Measurements from ENCODE around the gene TSPAN4. TPM values are rescaled to one million over a fixed set of nuclear protein-coding genes. Genes with fewer than 3 reads are reported as not detected.

TSPAN4 gene
- total RNA-seq, 1 donor from 2014 or later: 2.3 TPM

DNA sequence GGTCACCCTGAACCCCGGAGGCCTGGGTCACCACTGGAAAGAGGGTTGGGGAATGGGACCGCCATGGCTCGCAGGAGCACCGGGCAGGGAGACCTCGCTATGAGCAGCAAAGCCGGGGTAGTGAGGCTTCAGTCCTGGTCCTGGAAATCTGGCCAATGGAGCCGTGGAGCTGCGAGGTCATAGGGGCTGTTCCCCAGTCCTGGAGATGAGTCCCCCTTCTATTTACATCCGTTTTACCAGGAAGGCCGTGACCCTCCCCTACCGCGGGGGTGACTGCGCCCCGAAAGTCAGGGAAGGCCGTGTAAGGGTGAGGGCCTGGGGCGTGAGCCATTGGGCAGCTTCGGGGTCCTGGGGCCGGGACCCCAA lies 38.1 kb upstream of the TSPAN4 start:
- no peak for ATAC-seq (ENCODE audit: low read depth)
- Mint-ChIP-seq H3K27ac (peak overlapping the region; percentile 71), H3K9me3 (no peaks in the 10 kb centered on the region), H3K4me3 (peak overlapping the region; percentile 68), H3K27me3 (no peaks in the 10 kb centered on the region), H3K36me3 (ENCODE audit: low read depth) (peaks cover 6% of the 10 kb centered on the region), H3K4me1 (peaks cover 24% of the 10 kb centered on the region)
- DNase-seq: no peak
- TF ChIP-seq, protein P1, sequence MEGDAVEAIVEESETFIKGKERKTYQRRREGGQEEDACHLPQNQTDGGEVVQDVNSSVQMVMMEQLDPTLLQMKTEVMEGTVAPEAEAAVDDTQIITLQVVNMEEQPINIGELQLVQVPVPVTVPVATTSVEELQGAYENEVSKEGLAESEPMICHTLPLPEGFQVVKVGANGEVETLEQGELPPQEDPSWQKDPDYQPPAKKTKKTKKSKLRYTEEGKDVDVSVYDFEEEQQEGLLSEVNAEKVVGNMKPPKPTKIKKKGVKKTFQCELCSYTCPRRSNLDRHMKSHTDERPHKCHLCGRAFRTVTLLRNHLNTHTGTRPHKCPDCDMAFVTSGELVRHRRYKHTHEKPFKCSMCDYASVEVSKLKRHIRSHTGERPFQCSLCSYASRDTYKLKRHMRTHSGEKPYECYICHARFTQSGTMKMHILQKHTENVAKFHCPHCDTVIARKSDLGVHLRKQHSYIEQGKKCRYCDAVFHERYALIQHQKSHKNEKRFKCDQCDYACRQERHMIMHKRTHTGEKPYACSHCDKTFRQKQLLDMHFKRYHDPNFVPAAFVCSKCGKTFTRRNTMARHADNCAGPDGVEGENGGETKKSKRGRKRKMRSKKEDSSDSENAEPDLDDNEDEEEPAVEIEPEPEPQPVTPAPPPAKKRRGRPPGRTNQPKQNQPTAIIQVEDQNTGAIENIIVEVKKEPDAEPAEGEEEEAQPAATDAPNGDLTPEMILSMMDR (IDR thresholded peaks at IDR 0.05): no peak
- intact Hi-C loops (cut with micrococcal nuclease): loop anchor here (2.0 kb wide), 1 partner anchor 268 kb away; the partner anchor contains the start of gene LRRC56
- CTCF ChIA-PET: no interaction called here
- POLR2A ChIA-PET: interaction anchor here (1.1 to 2.3 kb wide), 3 partner anchors 15 to 57 kb away, joined by 3 to 9 read pairs (median 5); partner anchors contain the start of genes PNPLA2 and TALDO1

DNA sequence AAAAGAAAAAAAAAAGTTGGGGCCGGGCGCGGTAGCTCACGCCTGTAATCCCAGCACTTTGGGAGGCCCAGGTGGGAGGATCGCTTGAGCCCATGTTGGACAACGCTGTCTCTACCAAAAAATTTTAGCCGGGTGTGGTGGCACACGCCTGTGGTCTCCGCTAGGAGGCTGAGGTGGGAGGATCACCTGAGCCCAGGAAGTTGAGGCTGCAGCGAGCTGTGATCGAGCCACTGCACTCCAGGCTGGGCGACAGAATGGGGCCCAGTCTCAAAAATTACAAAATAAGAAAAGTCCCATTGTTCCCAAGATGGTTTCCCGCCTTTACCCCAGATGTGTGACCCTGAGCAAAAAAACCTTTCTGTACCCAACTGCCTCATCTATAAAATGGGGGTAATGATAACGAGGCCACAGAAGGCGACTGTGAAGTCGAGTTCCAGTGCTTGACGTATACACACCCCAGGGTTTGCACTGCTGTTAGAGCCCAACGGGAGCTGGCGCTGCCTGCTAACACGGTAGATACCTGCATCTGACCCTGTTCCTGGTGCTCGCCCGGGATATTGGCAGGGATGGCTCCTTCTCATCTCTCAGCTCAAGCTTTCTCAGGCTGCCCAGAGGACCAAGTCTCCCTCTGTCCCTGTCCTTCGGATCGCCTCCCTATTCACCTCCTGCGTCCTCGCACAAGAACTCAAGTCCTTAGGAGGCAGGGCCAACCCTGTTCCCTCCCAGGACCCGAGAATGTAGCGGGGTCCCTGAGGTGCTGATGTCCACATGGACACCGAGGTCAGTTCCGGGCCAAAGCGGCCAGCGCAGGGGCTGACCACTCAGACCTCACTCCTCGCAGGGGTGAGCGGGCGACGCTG lies 34.0 kb upstream of the TSPAN4 start:
- ChIA-PET POLR2A (interaction anchor here (0.8 to 4.8 kb wide), 21 partner anchors 9 to 402 kb away, joined by 3 to 87 read pairs (median 4); partner anchors contain the start of genes CEND1, GATD1, IRF7 and LMNTD2), CTCF (no interaction called here)
- intact Hi-C loops (cut with micrococcal nuclease): loop anchor here (1.0 to 2.0 kb wide), 6 partner anchors 11 to 601 kb away; partner anchors contain the start of genes BET1L, POLR2L, RIC8A and RNH1
- Mint-ChIP-seq H3K27me3 (no peaks in the 10 kb centered on the region), H3K4me1 (peaks cover 43% of the 10 kb centered on the region), H3K36me3 (ENCODE audit: low read depth) (peaks cover 37% of the 10 kb centered on the region), H3K4me3 (peak overlapping the region; percentile 91), H3K9me3 (no peaks in the 10 kb centered on the region), H3K27ac (peak overlapping the region; percentile 98)
- ATAC-seq (ENCODE audit: low read depth): no peak
- DNase-seq: no peak
- TF ChIP-seq, protein P1 (IDR thresholded peaks at IDR 0.05): no peak

DNA sequence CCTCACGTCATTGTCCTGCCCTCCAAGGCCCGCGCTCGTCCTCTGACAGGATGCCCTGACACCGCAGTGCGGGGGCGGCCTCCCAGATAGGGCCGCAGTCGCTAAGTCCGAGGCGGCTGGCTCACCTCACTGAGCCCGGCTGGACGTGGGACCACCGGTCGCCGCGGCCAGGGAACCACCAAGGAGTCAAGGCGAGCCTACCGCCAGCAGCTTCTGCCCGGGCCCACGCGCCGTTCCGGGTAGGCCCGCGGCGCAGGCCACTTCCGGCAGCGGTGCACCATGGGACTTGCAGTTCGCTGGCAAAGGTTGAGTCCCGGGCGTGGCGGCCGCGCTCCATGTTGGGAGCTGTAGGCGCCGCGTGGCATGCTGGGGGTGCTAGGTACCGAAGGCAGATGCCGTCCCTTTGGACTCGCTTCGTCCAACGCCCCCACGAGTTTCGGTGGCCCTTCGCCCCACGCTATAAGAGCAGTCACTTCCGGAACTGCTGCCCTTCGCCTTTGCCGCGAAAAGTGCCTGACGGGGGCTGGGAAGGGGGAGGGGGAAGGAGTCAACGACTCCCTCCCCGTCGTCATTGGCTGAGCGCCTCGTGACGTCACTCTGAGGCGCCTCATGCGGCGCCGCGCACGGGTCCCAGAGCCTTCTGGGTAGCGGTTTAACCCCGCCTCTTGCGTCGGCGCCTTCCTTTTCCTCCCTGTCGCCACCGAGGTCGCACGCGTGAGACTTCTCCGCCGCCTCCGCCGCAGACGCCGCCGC lies 33.2 kb upstream of the TSPAN4 start, which contains the start of gene RPLP2:
Gene RPLP2, plus strand, starts transcription at position 681 of the 753 bp plus-strand sequence. CDS start 268 bp downstream, outside the sequence.
- ChIA-PET CTCF (no interaction called here), POLR2A (interaction anchor here (0.6 to 4.8 kb wide), 23 partner anchors 10 to 402 kb away, joined by 3 to 87 read pairs (median 4); partner anchors contain the start of genes CEND1, GATD1, IRF7 and LMNTD2)
- Mint-ChIP-seq H3K4me1 (peaks cover 37% of the 10 kb centered on the region), H3K36me3 (ENCODE audit: low read depth) (peaks cover 39% of the 10 kb centered on the region), H3K27me3 (no peaks in the 10 kb centered on the region), H3K4me3 (peak within 1 kb of the TSS; percentile 91), H3K27ac (peak within 1 kb of the TSS; percentile 98), H3K9me3 (no peaks in the 10 kb centered on the region)
- TF ChIP-seq, protein P1 (IDR thresholded peaks at IDR 0.05): no peak
- intact Hi-C loops (cut with micrococcal nuclease): loop anchor here (1.0 to 2.0 kb wide), 6 partner anchors 10 to 602 kb away; partner anchors contain the start of genes BET1L, POLR2L, RIC8A and RNH1
- peak; percentile 97 for DNase-seq
- peak; percentile 82 for ATAC-seq (ENCODE audit: low read depth)

DNA sequence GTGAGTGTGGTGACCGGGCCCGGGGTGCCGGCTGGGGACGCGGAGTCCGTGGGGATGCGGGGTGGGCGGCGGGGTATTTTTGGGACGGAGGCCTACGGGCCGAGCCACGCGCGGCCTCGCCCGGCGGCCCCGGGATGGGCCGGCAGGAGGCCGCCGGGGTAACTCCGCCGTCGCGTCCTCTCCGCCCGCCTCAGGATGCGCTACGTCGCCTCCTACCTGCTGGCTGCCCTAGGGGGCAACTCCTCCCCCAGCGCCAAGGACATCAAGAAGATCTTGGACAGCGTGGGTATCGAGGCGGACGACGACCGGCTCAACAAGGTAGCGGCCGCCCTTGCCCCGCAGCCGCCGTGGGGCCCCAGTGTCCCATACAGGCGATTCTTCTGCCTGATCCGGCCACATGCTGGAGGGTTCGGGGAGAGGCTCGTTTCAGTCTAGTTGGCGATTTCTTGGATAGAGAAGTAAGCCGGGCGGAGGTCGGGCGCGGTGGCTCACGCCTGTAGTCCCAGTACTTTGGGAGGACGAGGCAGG lies 32.5 kb upstream of the TSPAN4 start:
- peaks cover 39% of the 10 kb centered on the region for H3K36me3 Mint-ChIP-seq (ENCODE audit: low read depth)
- H3K9me3 Mint-ChIP-seq: no peaks in the 10 kb centered on the region
- peak overlapping the region; percentile 98 for H3K27ac Mint-ChIP-seq
- no peak for DNase-seq
- TF ChIP-seq, protein P1 (IDR thresholded peaks at IDR 0.05): no peak
- ATAC-seq (ENCODE audit: low read depth): peak; percentile 2
- ChIA-PET POLR2A (interaction anchor here (0.6 to 4.8 kb wide), 20 partner anchors 9 to 403 kb away, joined by 3 to 87 read pairs (median 4); partner anchors contain the start of genes CEND1, GATD1, IRF7 and LMNTD2), CTCF (no interaction called here)
- peak overlapping the region; percentile 91 for H3K4me3 Mint-ChIP-seq
- peaks cover 35% of the 10 kb centered on the region for H3K4me1 Mint-ChIP-seq
- intact Hi-C loops (cut with micrococcal nuclease): no loop called here
- no peaks in the 10 kb centered on the region for H3K27me3 Mint-ChIP-seq
